Sigmoid colon (tissue), 7 donors: ENCODE data around the gene EGFLAM. TPM values are rescaled to one million over a fixed set of nuclear protein-coding genes. Genes with fewer than 3 reads are reported as not detected.

Experiments used
- DNase-seq: peaks from one replicate; pipeline ENCODE4 v3.0.0-alpha.2; 2019
- H3K27ac ChIP-seq, 4 donors: fragments of 200-600 bp; sonication (generic); one replicate each; pipeline ENCODE4 v1.5.1; 2016 to 2019; ENCODE audit warnings: mild to moderate bottlenecking in 1 of 4
- H3K27me3 ChIP-seq, 3 donors: fragments of 200-600 bp; sonication (generic); one replicate each; pipeline ENCODE4 v1.5.1; 2019; ENCODE audit warnings: mild to moderate bottlenecking in 1 of 3
- H3K36me3 ChIP-seq, 4 donors: fragments of 200-600 bp; sonication (generic); one replicate each; pipeline ENCODE4 v1.5.1; 2016 to 2019
- H3K4me1 ChIP-seq, 4 donors: fragments of 200-600 bp; sonication (generic); one replicate each; pipeline ENCODE4 v1.5.1; 2017 to 2019
- H3K4me3 ChIP-seq, 4 donors: fragments of 200-600 bp; sonication (generic); one replicate each; pipeline ENCODE4 v1.5.1; 2017 to 2019; ENCODE audit warnings: mild to moderate bottlenecking in 2 of 4, moderate library complexity in 1 of 4
- H3K9me3 ChIP-seq, 4 donors: fragments of 200-600 bp in 3 of 4; sonication (generic) in 3 of 4; one replicate each; pipeline versions ENCODE4 v1.5.1 to v1.6.1; 2013 to 2019
- EP300 ChIP-seq, 4 donors: sonication (generic); formaldehyde crosslinking; IDR thresholded peaks; one replicate each; pipeline ENCODE4 v1.6.1; 2017; ENCODE audit warnings: antibody characterized with exemption in 4 of 4
- POLR2A ChIP-seq, 2 donors: fragments of 450-650 bp; IDR thresholded peaks; one replicate each; pipeline ENCODE4 v1.6.1; 2016; ENCODE audit warnings: antibody characterized with exemption in 2 of 2, mild to moderate bottlenecking in 2 of 2, moderate library complexity in 2 of 2
- POLR2AphosphoS5 ChIP-seq, 4 donors: sonication (generic); formaldehyde crosslinking; IDR thresholded peaks; one replicate each; pipeline ENCODE4 v1.6.1; 2017; ENCODE audit warnings: antibody characterized with exemption in 4 of 4
- WGBS, 2 donors: extraction: QIAGEN DNeasy Blood & Tissue Kit; methylation state at CpG; one replicate each; pipeline ENCODE4 v1.1.7; 2013; 5-methylcytosine and 5-hydroxymethylcytosine counted together
- intact Hi-C: fragments of 100-400 bp; cut with DNase I; formaldehyde crosslinking; loops from one replicate; pipeline ENCODE4 v1.15.1; 2023
- polyA plus RNA-seq, 3 donors: library from polyadenylated mRNA; stranded (reverse); fragments of 200-250 nt; gene quantifications; one replicate each; pipeline ENCODE4 v1.2.3, GENCODE V29; 2013
- total RNA-seq, 4 donors: library from RNA; depleted of rRNA; stranded (reverse); fragments of >200 nt; gene quantifications; one replicate each; pipeline ENCODE4 v1.1.0, GENCODE V29; 2016
- TF ChIP-seq, protein P1 (sequence below), 4 experiments: fragments of 450-650 bp in 3 of 4; fragments of 200-600 bp in 1 of 4; IDR thresholded peaks; one replicate each; pipeline ENCODE4 v1.5.1; 2016 to 2019; ENCODE audit warnings: antibody characterized with exemption in 4 of 4, mild to moderate bottlenecking in 3 of 4, moderate library complexity in 2 of 4
- donor health status: healthy with polysubstance abuse.
- donor health status: Bipolar disorder and iron deficiency.
- donor health status: healthy.

Gene EGFLAM
- total and polyA plus RNA-seq, 7 donors, result 0.46 to 5.7 (median 2.5) TPM

GRCh38 chr5:38445374-38446028 is 187.1 kb downstream of the EGFLAM start:
- H3K4me1 ChIP-seq, result peaks cover 0 to 3% (median 0%) of the 10 kb centered on the region in 4 donors
- peak overlapping the region; percentile 16 to 65 (median 34) for H3K27ac ChIP-seq
- peak overlapping the region in 3 of 4 donors; percentile 7 to 33 (median 30) for H3K4me3 ChIP-seq
- TF ChIP-seq, protein P1, sequence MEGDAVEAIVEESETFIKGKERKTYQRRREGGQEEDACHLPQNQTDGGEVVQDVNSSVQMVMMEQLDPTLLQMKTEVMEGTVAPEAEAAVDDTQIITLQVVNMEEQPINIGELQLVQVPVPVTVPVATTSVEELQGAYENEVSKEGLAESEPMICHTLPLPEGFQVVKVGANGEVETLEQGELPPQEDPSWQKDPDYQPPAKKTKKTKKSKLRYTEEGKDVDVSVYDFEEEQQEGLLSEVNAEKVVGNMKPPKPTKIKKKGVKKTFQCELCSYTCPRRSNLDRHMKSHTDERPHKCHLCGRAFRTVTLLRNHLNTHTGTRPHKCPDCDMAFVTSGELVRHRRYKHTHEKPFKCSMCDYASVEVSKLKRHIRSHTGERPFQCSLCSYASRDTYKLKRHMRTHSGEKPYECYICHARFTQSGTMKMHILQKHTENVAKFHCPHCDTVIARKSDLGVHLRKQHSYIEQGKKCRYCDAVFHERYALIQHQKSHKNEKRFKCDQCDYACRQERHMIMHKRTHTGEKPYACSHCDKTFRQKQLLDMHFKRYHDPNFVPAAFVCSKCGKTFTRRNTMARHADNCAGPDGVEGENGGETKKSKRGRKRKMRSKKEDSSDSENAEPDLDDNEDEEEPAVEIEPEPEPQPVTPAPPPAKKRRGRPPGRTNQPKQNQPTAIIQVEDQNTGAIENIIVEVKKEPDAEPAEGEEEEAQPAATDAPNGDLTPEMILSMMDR (IDR thresholded peaks at IDR 0.05), result no peak
- no peak for TF ChIP-seq POLR2AphosphoS5 (IDR thresholded peaks at IDR 0.05)
- no peaks in the 10 kb centered on the region for H3K9me3 ChIP-seq
- intact Hi-C loops, result loop anchor here (10.0 kb wide), 1 partner anchor 479 kb away; no protein-coding TSS in a partner anchor
- H3K27me3 ChIP-seq, result no peaks in the 10 kb centered on the region
- H3K36me3 ChIP-seq, result no peaks in the 10 kb centered on the region
- WGBS, 2 donors, result 72 to 77% methylated on average over 24 of the region's 24 CpGs
- DNase-seq, result no peak

GRCh38 chr5:38446029-38446522 is 187.7 kb downstream of the EGFLAM start:
- H3K4me1 ChIP-seq, result peaks cover 0 to 3% (median 0%) of the 10 kb centered on the region in 4 donors
- H3K9me3 ChIP-seq, result no peaks in the 10 kb centered on the region
- peak overlapping the region in 3 of 4 donors; percentile 16 to 65 (median 52) for H3K27ac ChIP-seq
- TF ChIP-seq POLR2AphosphoS5 (IDR thresholded peaks at IDR 0.05) (no peak), POLR2A (IDR thresholded peaks at IDR 0.05) (no peak), EP300 (IDR thresholded peaks at IDR 0.05) (no peak)
- TF ChIP-seq, protein P1 (IDR thresholded peaks at IDR 0.05), result no peak
- intact Hi-C loops, result loop anchor here (10.0 kb wide), 1 partner anchor 479 kb away; no protein-coding TSS in a partner anchor
- no peak for DNase-seq
- H3K36me3 ChIP-seq, result no peaks in the 10 kb centered on the region
- H3K27me3 ChIP-seq, result no peaks in the 10 kb centered on the region
- peak overlapping the region in 3 of 4 donors; percentile 7 to 33 (median 30) for H3K4me3 ChIP-seq
- WGBS, 2 donors, result 80 to 83% methylated on average over 21 of the region's 21 CpGs

DNA sequence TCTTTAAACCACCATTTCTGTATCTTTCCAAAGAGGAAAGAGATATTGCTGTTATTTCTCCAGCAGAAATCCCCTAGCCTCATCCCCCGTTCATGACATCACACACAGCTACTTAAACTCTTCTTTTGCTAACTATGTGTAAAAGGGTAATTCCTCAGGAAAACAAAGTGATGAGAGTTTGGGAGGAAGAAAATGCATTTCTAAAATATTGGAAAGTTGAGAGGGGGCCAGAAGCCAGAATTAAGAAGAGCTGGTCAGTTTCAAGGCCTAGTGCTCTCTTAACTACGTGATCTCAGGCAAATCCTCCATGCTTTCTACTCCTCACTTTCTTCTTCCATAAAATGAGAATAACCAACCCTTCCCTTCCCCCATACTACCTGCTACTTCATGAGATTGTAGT is 188.7 kb downstream of the EGFLAM start:
- H3K9me3 ChIP-seq, result no peaks in the 10 kb centered on the region
- no peaks in the 10 kb centered on the region for H3K27me3 ChIP-seq
- TF ChIP-seq POLR2A (IDR thresholded peaks at IDR 0.05) (no peak), POLR2AphosphoS5 (IDR thresholded peaks at IDR 0.05) (no peak), EP300 (IDR thresholded peaks at IDR 0.05) (no peak)
- TF ChIP-seq, protein P1 (IDR thresholded peaks at IDR 0.05), result no peak
- intact Hi-C loops, result loop anchor here (10.0 kb wide), 1 partner anchor 478 kb away; no protein-coding TSS in a partner anchor
- H3K4me3 ChIP-seq, result no peak overlapping the region
- WGBS, 2 donors, result 81 to 84% methylated on average over 2 of the region's 2 CpGs
- H3K27ac ChIP-seq, result no peak overlapping the region
- no peak for DNase-seq
- peaks cover 0 to 3% (median 0%) of the 10 kb centered on the region in 4 donors for H3K4me1 ChIP-seq
- no peaks in the 10 kb centered on the region for H3K36me3 ChIP-seq

GRCh38 chr5:38447786-38448185 is 189.4 kb downstream of the EGFLAM start:
- Histone ChIP-seq H3K27ac (no peak overlapping the region), H3K9me3 (no peaks in the 10 kb centered on the region), H3K27me3 (no peaks in the 10 kb centered on the region), H3K4me3 (no peak overlapping the region), H3K4me1 (peaks cover 0 to 3% (median 0%) of the 10 kb centered on the region in 4 donors), H3K36me3 (no peaks in the 10 kb centered on the region)
- no peak for TF ChIP-seq EP300 (IDR thresholded peaks at IDR 0.05)
- no peak for TF ChIP-seq POLR2A (IDR thresholded peaks at IDR 0.05)
- peak in 3 of 4 donors; percentile 19 for TF ChIP-seq POLR2AphosphoS5 (IDR thresholded peaks at IDR 0.05)
- intact Hi-C loops, result loop anchor here (10.0 kb wide), 1 partner anchor 477 kb away; no protein-coding TSS in a partner anchor
- WGBS, 2 donors, result 53 to 85% methylated on average over 5 of the region's 5 CpGs
- no peak for DNase-seq

DNA sequence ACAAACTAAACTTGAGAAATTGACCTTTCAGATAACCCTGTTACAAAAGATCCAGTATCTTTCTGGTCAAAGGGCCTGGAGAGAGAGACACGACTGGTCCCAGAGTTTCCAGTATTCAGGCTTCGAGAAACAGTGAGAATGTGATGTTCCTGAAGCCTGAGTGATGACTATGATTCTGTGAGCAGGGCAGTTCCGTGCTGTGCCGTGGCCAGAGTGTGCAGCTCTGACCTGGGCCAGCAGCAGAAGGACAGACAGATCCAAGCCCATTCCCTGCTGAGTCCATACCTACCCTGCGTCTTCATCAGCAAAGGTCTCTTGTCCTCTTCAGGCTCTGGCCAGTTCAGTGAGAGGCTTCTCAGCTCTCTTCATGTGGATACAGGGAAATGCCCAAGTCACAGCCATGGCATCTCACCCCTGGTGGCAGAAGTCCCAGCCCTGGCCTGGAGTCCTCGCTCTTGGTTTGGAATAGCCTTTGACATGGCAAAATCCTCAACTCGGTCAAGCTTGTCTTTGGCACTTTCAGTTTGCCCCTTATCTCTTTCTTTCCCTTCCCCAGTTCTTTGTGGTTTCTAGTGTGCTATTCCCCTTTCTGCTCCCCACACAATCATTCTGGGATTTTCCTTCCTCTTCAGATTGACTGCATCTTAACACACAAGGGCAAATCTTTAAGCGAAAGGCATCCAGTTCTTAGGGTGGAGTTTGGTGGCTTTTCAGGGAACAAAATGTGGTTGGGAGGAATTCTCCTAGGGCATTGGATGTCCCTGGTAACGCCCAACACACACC is 190.4 kb downstream of the EGFLAM start:
- Histone ChIP-seq H3K4me3 (no peak overlapping the region), H3K27ac (peak overlapping the region in 1 of 4 donors; percentile 14), H3K27me3 (no peaks in the 10 kb centered on the region), H3K4me1 (peaks cover 0 to 3% (median 0%) of the 10 kb centered on the region in 4 donors), H3K9me3 (no peaks in the 10 kb centered on the region), H3K36me3 (no peaks in the 10 kb centered on the region)
- no peak for TF ChIP-seq EP300 (IDR thresholded peaks at IDR 0.05)
- TF ChIP-seq, protein P1 (IDR thresholded peaks at IDR 0.05), result no peak
- TF ChIP-seq POLR2A (IDR thresholded peaks at IDR 0.05), result no peak
- TF ChIP-seq POLR2AphosphoS5 (IDR thresholded peaks at IDR 0.05), result no peak
- intact Hi-C loops, result loop anchor here (10.0 kb wide), 1 partner anchor 476 kb away; no protein-coding TSS in a partner anchor
- WGBS, 2 donors, result 77 to 79% methylated on average over 9 of the region's 9 CpGs
- DNase-seq, result no peak
